ENCODE measurements around the gene ITGB1BP1. TPM values are rescaled to one million over a fixed set of nuclear protein-coding genes. Genes with fewer than 3 reads are reported as not detected.

ITGB1BP1 gene
- total and polyA plus RNA-seq, 9 of the 15 experiments (the other 6 are each of a cell fraction or from before 2014, with no cell fraction given), result 37.8 to 95.3 (median 50.4) TPM

- CTCF ChIA-PET (ENCODE audit: low intra/inter-chr PET ratio), result no interaction called here
- ATAC-seq, result no peak
- no peak overlapping the region for H3K4me2 ChIP-seq (ENCODE audit: insufficient read depth, low read length)
- H3K9me1 ChIP-seq (ENCODE audit: control insufficient read depth, insufficient read depth, low read length), result no peaks in the 10 kb centered on the region
- no peaks in the 10 kb centered on the region for H3K9me3 ChIP-seq (replicated peaks; ENCODE audit: control insufficient read depth, insufficient read depth, low read depth, low read length)
- in situ Hi-C loops (cut with MboI), result no loop called here
- no peak overlapping the region for H3K4me3 ChIP-seq
- H3K9ac ChIP-seq (ENCODE audit: insufficient read depth in 1 of 2, low read depth in 2 of 2, low read length in 2 of 2), result no peak overlapping the region
- no peak overlapping the region for H2AFZ ChIP-seq (ENCODE audit: low read depth, low read length)
- H3K36me3 ChIP-seq (ENCODE audit: control insufficient read depth, insufficient read depth, low read length), result peaks cover 15% of the 10 kb centered on the region; the same call in 2 of the 3 replicates
- DNase-seq (ENCODE audit: extremely low read depth in 1 of 4, low spot score in 3 of 4), result no peak
- 68% methylated on average over 3 of the region's 3 CpGs for WGBS (ENCODE audit: insufficient coverage, low coverage, missing lambda C conversion rate)
- FAIRE-seq, result no peak
- no peaks in the 10 kb centered on the region for H4K20me1 ChIP-seq (replicated peaks; ENCODE audit: control insufficient read depth, insufficient read depth, low read length)
- peaks cover 11 to 22% of the 10 kb centered on the region in 2 experiments; a peak in 4 of 5 replicates for H3K4me1 ChIP-seq (replicated peaks in 1 of 2; ENCODE audit: control insufficient read depth in 2 of 2, insufficient read depth in 2 of 2, low read length in 2 of 2)
- TF ChIP-seq TAF15 (IDR thresholded peaks at IDR 0.05; ENCODE audit: low read depth, low read length) (no peak), SETDB1 (IDR thresholded peaks at IDR 0.05; ENCODE audit: low read length) (no peak), ZNF253 (CRISPR knock-in tag; conservative IDR thresholded peaks at IDR 0.05) (no peak), NFATC3 (IDR thresholded peaks at IDR 0.05) (no peak), ZEB2 (IDR thresholded peaks at IDR 0.05) (no peak), ETV6 (IDR thresholded peaks at IDR 0.05; ENCODE audit: borderline replicate concordance in 1 of 2, low read depth in 2 of 2, low read length in 1 of 2) (no peak), ETV6 (CRISPR knock-in tag; IDR thresholded peaks at IDR 0.05; ENCODE audit: borderline replicate concordance) (no peak)
- TF ChIP-seq, protein P1, sequence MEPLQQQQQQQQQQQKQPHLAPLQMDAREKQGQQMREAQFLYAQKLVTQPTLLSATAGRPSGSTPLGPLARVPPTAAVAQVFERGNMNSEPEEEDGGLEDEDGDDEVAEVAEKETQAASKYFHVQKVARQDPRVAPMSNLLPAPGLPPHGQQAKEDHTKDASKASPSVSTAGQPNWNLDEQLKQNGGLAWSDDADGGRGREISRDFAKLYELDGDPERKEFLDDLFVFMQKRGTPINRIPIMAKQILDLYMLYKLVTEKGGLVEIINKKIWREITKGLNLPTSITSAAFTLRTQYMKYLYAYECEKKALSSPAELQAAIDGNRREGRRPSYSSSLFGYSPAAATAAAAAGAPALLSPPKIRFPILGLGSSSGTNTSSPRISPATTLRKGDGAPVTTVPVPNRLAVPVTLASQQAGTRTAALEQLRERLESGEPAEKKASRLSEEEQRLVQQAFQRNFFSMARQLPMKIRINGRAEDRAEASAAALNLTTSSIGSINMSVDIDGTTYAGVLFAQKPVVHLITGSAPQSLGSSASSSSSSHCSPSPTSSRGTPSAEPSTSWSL (CRISPR knock-in tag; IDR thresholded peaks at IDR 0.05; ENCODE audit: borderline replicate concordance), result no peak
- TF ChIP-seq, protein P2, sequence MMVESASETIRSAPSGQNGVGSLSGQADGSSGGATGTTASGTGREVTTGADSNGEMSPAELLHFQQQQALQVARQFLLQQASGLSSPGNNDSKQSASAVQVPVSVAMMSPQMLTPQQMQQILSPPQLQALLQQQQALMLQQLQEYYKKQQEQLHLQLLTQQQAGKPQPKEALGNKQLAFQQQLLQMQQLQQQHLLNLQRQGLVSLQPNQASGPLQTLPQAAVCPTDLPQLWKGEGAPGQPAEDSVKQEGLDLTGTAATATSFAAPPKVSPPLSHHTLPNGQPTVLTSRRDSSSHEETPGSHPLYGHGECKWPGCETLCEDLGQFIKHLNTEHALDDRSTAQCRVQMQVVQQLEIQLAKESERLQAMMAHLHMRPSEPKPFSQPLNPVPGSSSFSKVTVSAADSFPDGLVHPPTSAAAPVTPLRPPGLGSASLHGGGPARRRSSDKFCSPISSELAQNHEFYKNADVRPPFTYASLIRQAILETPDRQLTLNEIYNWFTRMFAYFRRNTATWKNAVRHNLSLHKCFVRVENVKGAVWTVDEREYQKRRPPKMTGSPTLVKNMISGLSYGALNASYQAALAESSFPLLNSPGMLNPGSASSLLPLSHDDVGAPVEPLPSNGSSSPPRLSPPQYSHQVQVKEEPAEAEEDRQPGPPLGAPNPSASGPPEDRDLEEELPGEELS (CRISPR knock-in tag; IDR thresholded peaks at IDR 0.05; ENCODE audit: borderline replicate concordance), result no peak
- POLR2A ChIA-PET, result interaction anchor here (1.0 kb wide), 2 partner anchors 15 to 17 kb away, joined by 3 to 4 read pairs; no protein-coding TSS in a partner anchor
- H3K27ac ChIP-seq (ENCODE audit: extremely low read depth, low read depth, low read length), result no peak overlapping the region
- peaks cover 31% of the 10 kb centered on the region for H3K79me2 ChIP-seq (ENCODE audit: control insufficient read depth, insufficient read depth, low read length)
- BruUV-seq (replicated peaks), result no TSS peak
- no peaks in the 10 kb centered on the region for H3K27me3 ChIP-seq (ENCODE audit: control insufficient read depth in 2 of 2, insufficient read depth in 2 of 2, low read length in 2 of 2)
- intact Hi-C loops (cut with micrococcal nuclease), result no loop called here
Measured at GRCh38 chr2:9419541-9419940, 3.8 kb downstream of the ITGB1BP1 start.
